Mammary epithelial cell (primary cell): Measurements from ENCODE around the gene PDE1C.

Source experiments
- CTCF ChIP-seq, 2 donors: IDR thresholded peaks in 1 of 2; conservative IDR thresholded peaks in 1 of 2; 2 replicates each; pipeline ENCODE4 v1.5.1; 2011 to 2012; ENCODE audit warnings: inconsistent platforms in 2 of 2, low read length in 2 of 2, mild to moderate bottlenecking in 2 of 2, control low read depth in 1 of 2, low read depth in 1 of 2; ENCODE audit not compliant: insufficient read depth in 1 of 2; ENCODE audit errors: extremely low read depth in 1 of 2
- EZH2 ChIP-seq: IDR thresholded peaks from 2 replicates; pipeline ENCODE4 v1.6.1; 2012; ENCODE audit warnings: low read length, inconsistent platforms, borderline replicate concordance

GRCh38 chr7:31955021-31955420 lies 115.2 kb downstream of the PDE1C start:
- TF ChIP-seq CTCF (conservative IDR thresholded peaks at IDR 0.05 in 1 of 2, IDR thresholded peaks at IDR 0.05 in 1 of 2; ENCODE audit: extremely low read depth in 1 of 2, insufficient read depth in 1 of 2, low read depth in 1 of 2, low read length in 2 of 2) (no peak), EZH2 (no peak)
